Activated CD4-positive, alpha-beta T cell treated with anti-CD3 and anti-CD28 coated beads, Interleukin-2, amount 50 U/mL, for 24 hours (primary cell): ENCODE results near the gene MEFV.
"Not testable (repeated sequence)": the region's sequence is repeated elsewhere in the genome, so short reads cannot be mapped to it uniquely, and the experiment has no call there.

Experiments used
- DNase-seq, 2 donors: peaks; one replicate each; pipeline ENCODE4 v3.0.0-alpha.2; 2020; ENCODE audit warnings: low read depth in 1 of 2, low spot score in 1 of 2

The MEFV gene

GRCh38 chr16:3220839-3221238, 35.6 kb downstream of the MEFV start:
- DNase-seq, result no peak

GRCh38 chr16:3216263-3216640, 40.2 kb downstream of the MEFV start:
- DNase-seq, result no peak

GRCh38 chr16:3215601-3216262, 40.7 kb downstream of the MEFV start:
- no peak for DNase-seq

DNA sequence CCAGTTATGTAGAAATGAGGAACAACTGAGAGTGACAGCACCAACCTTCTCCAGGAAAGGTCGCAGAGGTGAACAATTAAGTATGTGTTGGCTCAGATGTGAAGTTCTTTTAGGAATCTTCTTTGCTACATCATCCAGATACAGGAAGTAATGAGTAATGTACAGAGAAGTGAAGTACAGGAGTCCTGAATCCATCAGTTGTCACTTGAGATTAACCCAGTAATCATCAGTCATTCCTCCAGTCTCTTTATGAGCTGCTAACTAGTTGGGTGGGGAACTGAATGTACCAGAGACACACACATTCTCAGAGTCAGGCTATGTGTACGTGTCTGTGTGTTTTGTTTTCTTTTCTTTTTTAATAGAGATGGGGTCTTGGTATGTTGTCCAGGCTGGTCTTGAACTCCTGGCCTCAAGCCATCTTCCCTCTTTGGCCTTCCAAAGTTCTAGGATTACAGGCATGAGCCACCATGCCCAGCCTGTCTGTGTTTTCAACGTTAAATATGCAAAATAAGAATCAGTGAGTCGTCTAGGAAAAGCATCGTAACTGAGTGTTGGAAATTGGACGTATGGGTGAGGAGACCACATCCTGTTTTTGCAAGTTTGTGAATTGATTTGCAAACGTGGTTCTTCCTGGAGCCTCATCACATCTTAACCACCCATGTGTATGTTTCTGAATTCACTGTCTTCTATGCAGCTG, 41.4 kb downstream of the MEFV start:
- DNase-seq, result no peak

DNA sequence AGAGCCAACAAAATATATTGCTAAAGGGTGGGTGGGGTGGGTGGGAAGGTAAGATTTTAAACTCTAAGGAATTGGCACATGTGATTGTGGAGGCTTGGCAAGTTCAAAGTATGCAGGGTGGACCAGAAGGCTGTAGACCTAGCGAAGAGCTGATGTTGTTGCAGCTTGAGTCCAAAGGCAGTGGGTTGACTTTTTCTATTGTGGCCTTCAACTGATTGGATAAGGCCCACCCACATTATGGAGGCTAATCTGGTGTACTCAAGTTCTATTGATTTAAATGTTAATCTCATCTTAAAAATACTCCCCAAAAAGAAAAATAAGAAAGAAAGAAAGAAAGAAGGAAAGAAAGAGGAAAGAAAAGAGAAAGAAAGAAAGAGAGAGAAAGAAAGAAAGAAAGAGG, 43.9 kb downstream of the MEFV start:
- DNase-seq, result no peak

GRCh38 chr16:3212006-3212405, 44.4 kb downstream of the MEFV start:
- DNase-seq, result no peak

DNA sequence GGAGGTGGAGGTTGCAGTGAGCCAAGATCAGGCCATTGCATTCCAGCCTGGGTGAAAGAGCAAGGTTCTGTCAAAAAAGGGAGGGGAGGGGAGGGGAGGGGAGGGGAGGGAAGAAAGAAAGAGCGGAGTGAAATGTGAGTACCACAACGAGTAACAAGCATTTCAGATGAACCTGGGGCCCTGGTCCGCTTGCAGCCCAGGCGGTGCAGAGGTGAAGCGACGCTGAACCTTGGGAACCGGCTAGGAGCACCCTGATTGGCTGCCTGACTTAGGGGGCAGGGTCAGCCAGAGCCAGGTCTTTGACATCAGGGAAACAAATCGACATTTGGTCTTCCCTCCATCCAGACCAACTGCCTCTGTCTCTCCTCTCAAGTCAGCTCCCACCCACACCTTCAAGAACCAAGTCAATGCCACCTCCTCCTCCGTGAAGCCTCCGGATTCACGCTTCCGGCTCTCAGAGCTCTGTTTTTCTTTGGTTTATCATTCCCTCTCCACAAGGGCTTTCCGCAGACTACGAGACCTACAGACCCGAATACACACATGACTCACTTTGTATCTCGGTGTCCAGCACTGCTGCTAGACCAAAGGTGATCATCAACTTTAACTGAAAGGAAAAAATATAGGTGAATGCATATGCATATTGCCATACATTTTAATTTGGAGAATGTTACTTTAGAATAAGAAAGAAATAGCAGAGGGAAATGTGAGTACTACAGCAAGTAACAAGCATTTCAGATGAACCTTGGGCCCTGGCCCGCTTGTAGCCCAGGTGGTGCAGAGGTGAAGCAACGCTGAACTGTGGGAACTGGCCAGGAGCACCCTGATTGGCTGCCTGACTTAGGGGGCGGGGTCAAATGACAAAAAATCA, 49.1 kb downstream of the MEFV start:
- DNase-seq, result no peak

GRCh38 chr16:3205939-3206338, 50.5 kb downstream of the MEFV start:
- DNase-seq, result not testable (repeated sequence)

- DNase-seq, result no peak
These were observed 53.4 kb downstream of the MEFV start for GRCh38 chr16:3202903-3203539.

GRCh38 chr16:3198334-3199072, 57.9 kb downstream of the MEFV start:
- DNase-seq, result no peak

GRCh38 chr16:3197694-3198333, 58.6 kb downstream of the MEFV start:
- not testable (repeated sequence) for DNase-seq

DNA sequence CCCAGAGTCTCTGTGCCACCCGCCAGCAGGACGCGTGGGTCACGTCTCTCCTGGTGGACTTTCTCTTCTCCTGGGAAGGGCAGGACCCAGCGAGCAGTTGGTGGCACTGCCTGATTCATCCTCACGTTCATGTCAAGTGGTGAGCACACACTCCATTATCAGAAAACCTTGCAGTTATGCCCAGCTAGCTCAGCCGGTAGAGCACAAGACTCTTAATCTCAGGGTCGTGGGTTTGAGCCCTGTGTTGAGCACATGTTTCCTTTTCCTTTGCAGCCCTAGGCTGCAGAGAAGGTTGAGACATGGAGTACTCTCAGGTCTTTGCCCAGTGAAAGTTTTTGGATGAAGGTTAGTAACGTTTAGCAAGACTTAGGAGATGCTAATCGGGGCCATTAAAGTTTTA, 60.5 kb downstream of the MEFV start:
- DNase-seq, result no peak

DNA sequence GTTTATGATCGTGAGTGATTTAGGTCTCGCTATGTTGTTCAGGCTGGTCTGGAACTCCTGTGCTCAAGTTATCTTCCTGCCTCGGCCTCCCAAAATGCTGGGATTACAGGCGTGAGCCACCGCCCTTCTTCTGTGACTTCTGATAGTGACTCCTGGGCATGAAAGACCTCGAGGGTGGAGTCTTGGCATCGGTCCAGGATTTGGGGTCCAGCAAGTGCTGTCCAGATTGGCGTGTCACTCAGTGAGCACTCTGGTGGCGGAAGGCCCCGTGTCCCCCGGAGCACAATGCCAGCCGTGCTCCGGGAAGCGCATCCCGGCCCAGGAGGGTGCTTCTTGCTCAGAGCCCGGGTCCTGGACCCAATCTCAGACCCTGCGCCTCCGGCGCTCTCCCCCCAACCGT, 61.6 kb downstream of the MEFV start:
- DNase-seq, result no peak

DNA sequence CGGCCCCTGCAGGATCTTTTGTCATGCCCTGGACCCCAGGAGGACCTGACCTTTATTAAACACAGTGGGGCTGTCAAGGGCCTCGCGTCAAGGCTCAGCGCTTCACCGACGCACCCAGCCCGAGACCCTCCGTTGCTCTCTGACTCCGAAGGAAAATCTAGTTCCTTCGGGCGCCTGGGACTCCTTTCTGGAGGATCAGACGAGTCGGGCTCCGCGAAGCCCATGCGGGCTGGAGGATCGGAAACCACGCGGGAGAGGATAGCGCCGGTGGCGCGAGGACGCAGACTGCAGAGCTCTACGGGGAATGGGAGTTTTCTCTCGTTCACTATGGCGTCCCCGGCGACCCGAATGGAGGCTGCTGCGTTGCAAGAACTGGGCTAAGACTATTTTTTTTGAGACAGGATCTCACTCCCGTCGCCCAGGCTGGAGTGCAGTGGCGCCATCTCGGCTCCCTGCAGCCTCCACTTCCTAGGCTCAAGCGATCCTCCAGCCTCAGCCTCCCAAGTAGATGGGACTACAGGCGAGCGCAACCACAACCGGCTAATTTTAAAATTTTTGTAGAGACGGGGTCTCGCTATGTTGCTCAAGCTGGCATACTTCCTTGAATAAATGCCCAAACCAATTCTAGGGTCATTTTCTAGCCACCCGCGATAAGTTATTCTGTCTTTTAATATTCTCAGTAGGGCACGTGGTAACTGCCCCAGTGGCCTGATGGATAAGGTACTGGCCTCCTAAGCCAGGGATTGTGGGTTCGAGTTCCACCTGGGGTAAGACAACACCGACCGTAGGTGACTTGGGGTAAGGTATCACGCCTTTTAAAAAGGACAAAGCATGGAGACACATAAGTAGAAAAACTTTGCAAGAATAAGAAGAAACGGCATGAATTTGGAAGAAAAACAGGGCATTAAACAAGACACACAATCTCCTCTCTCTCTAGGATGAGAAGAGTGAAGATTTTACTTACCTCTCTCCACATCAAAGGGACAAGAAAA, 62.9 kb downstream of the MEFV start:
- DNase-seq, result no peak

- DNase-seq, result no peak
These were observed 63.9 kb downstream of the MEFV start for GRCh38 chr16:3192476-3193019.
